Measurements from ENCODE around the gene NKX1-1. TPM values are rescaled to one million over a fixed set of nuclear protein-coding genes. Genes with fewer than 3 reads are reported as not detected.
A peak's percentile ranks its signal among the peaks of the same experiment; 100 is the strongest.

The NKX1-1 gene
- total RNA-seq, 2 donors from 2014 or later, result not detected

GRCh38 chr4:1400831-1401408 lies 5.3 kb downstream of the NKX1-1 start:
- Histone ChIP-seq H3K4me3 (ENCODE audit: low read length) (no peak overlapping the region), H3K9ac (ENCODE audit: extremely low read depth, low read length, poor library complexity, severe bottlenecking) (no peak overlapping the region), H3K36me3 (ENCODE audit: control insufficient read depth, insufficient read depth, low read length) (no peaks in the 10 kb centered on the region), H3K27me3 (ENCODE audit: control insufficient read depth, insufficient read depth, low read length, poor library complexity, severe bottlenecking) (peaks cover 71% of the 10 kb centered on the region), H3K4me1 (ENCODE audit: control insufficient read depth, insufficient read depth, low read length) (no peaks in the 10 kb centered on the region), H3K27ac (ENCODE audit: low read depth, low read length) (no peak overlapping the region), H3K9me3 (ENCODE audit: control insufficient read depth, low read length) (no peaks in the 10 kb centered on the region)
- TF ChIP-seq CTCF (conservative IDR thresholded peaks at IDR 0.05), result no peak
- peak; percentile 62 for DNase-seq
- Mint-ChIP-seq H3K4me3 (no peak overlapping the region), H3K27ac (no peak overlapping the region), H3K36me3 (ENCODE audit: low read depth) (peaks cover 3% of the 10 kb centered on the region), H3K27me3 (ENCODE audit: insufficient read depth) (peaks cover 58% of the 10 kb centered on the region), H3K4me1 (no peaks in the 10 kb centered on the region), H3K9me3 (peaks cover 30% of the 10 kb centered on the region)
- 62 to 71% methylated on average over 5 to 11 of the region's 14 CpGs for WGBS, 2 experiments (ENCODE audit: insufficient coverage in 1 of 2, insufficient read length in 1 of 2)

GRCh38 chr4:1400191-1400805 lies 5.9 kb downstream of the NKX1-1 start:
- Mint-ChIP-seq H3K36me3 (ENCODE audit: low read depth) (peaks cover 9% of the 10 kb centered on the region), H3K9me3 (peaks cover 35% of the 10 kb centered on the region), H3K27me3 (ENCODE audit: insufficient read depth) (peaks cover 56% of the 10 kb centered on the region), H3K4me3 (no peak overlapping the region), H3K27ac (no peak overlapping the region), H3K4me1 (no peaks in the 10 kb centered on the region)
- Histone ChIP-seq H3K36me3 (ENCODE audit: control insufficient read depth, insufficient read depth, low read length) (no peaks in the 10 kb centered on the region), H3K9me3 (ENCODE audit: control insufficient read depth, low read length) (no peaks in the 10 kb centered on the region), H3K4me1 (ENCODE audit: control insufficient read depth, insufficient read depth, low read length) (no peaks in the 10 kb centered on the region), H3K4me3 (ENCODE audit: low read length) (no peak overlapping the region), H3K27ac (ENCODE audit: low read depth, low read length) (no peak overlapping the region), H3K27me3 (ENCODE audit: control insufficient read depth, insufficient read depth, low read length, poor library complexity, severe bottlenecking) (peaks cover 65% of the 10 kb centered on the region), H3K9ac (ENCODE audit: extremely low read depth, low read length, poor library complexity, severe bottlenecking) (no peak overlapping the region)
- DNase-seq, result no peak
- 89 to 91% methylated on average over 4 to 11 of the region's 11 CpGs for WGBS, 2 experiments (ENCODE audit: insufficient coverage in 1 of 2, insufficient read length in 1 of 2)
- no peak for TF ChIP-seq CTCF (conservative IDR thresholded peaks at IDR 0.05)

- Mint-ChIP-seq H3K9me3 (peaks cover 32% of the 10 kb centered on the region), H3K4me1 (no peaks in the 10 kb centered on the region), H3K4me3 (no peak overlapping the region), H3K27ac (no peak overlapping the region), H3K27me3 (ENCODE audit: insufficient read depth) (peaks cover 49% of the 10 kb centered on the region), H3K36me3 (ENCODE audit: low read depth) (peaks cover 10% of the 10 kb centered on the region)
- Histone ChIP-seq H3K4me3 (ENCODE audit: low read length) (no peak overlapping the region), H3K27me3 (ENCODE audit: control insufficient read depth, insufficient read depth, low read length, poor library complexity, severe bottlenecking) (peaks cover 58% of the 10 kb centered on the region), H3K36me3 (ENCODE audit: control insufficient read depth, insufficient read depth, low read length) (no peaks in the 10 kb centered on the region), H3K9ac (ENCODE audit: extremely low read depth, low read length, poor library complexity, severe bottlenecking) (no peak overlapping the region), H3K4me1 (ENCODE audit: control insufficient read depth, insufficient read depth, low read length) (no peaks in the 10 kb centered on the region), H3K9me3 (ENCODE audit: control insufficient read depth, low read length) (no peaks in the 10 kb centered on the region), H3K27ac (ENCODE audit: low read depth, low read length) (no peak overlapping the region)
- 84% methylated on average over 11 to 15 of the region's 15 CpGs for WGBS, 2 experiments (ENCODE audit: insufficient coverage in 1 of 2, insufficient read length in 1 of 2)
- TF ChIP-seq CTCF (conservative IDR thresholded peaks at IDR 0.05), result no peak
- no peak for DNase-seq
Measured at GRCh38 chr4:1399508-1400190, 6.6 kb downstream of the NKX1-1 start.
